Liver (tissue), 3 donors: Measurements from ENCODE around the gene MEN1.

Experiments
- EGR1 ChIP-seq, 2 donors: IDR thresholded peaks; 2 replicates each; pipeline ENCODE4 v1.6.1; 2016 to 2018; ENCODE audit warnings: antibody characterized with exemption in 2 of 2, low read depth in 2 of 2
- GABPA ChIP-seq, 2 donors: IDR thresholded peaks in 1 of 2; conservative IDR thresholded peaks in 1 of 2; 2 replicates each; pipeline ENCODE4 v1.6.1; 2016; ENCODE audit warnings: antibody characterized with exemption in 2 of 2, mild to moderate bottlenecking in 1 of 2, moderate library complexity in 1 of 2
- HNF4A ChIP-seq, 2 donors: conservative IDR thresholded peaks; 2 replicates each; pipeline ENCODE4 v1.6.1; 2016; ENCODE audit warnings: antibody characterized with exemption in 2 of 2, mild to moderate bottlenecking in 2 of 2
- JUND ChIP-seq, 2 donors: IDR thresholded peaks; 2 replicates each; pipeline ENCODE4 v1.6.1; 2016; ENCODE audit warnings: antibody characterized with exemption in 2 of 2
- RAD21 ChIP-seq, 2 donors: IDR thresholded peaks; 2 replicates each; pipeline ENCODE4 v1.6.1; 2016; ENCODE audit warnings: antibody characterized with exemption in 2 of 2, mild to moderate bottlenecking in 2 of 2
- RXRA ChIP-seq, 2 donors: IDR thresholded peaks; 2 replicates each; pipeline ENCODE4 v1.6.1; 2017 to 2018; ENCODE audit warnings: antibody characterized with exemption in 2 of 2, mild to moderate bottlenecking in 1 of 2
- TAF1 ChIP-seq: conservative IDR thresholded peaks from 2 replicates; pipeline ENCODE4 v1.6.1; 2016; ENCODE audit warnings: antibody characterized with exemption, mild to moderate bottlenecking
- YY1 ChIP-seq: IDR thresholded peaks from 2 replicates; pipeline ENCODE4 v1.6.1; 2016; ENCODE audit warnings: antibody characterized with exemption, mild to moderate bottlenecking
- TF ChIP-seq, protein P1 (sequence below): fragments of 150-350 bp; IDR thresholded peaks from 2 replicates; pipeline ENCODE4 v1.5.1; 2017; ENCODE audit warnings: improper control_type of control experiment, low read depth, low read length; ENCODE audit not compliant: missing input control
- TF ChIP-seq, protein P2 (sequence below): IDR thresholded peaks from 2 replicates; pipeline ENCODE4 v1.6.1; 2016; ENCODE audit warnings: antibody characterized with exemption
- TF ChIP-seq, protein P3 (sequence below): IDR thresholded peaks from 2 replicates; pipeline ENCODE4 v1.6.1; 2016; ENCODE audit warnings: antibody characterized with exemption, mild to moderate bottlenecking
- TF ChIP-seq, protein P4 (sequence below): IDR thresholded peaks from 2 replicates; pipeline ENCODE4 v1.6.1; 2016; ENCODE audit warnings: antibody characterized with exemption
- TF ChIP-seq, protein P5 (sequence below): IDR thresholded peaks from 2 replicates; pipeline ENCODE4 v1.6.1; 2016; ENCODE audit warnings: antibody characterized with exemption
- donor health status: healthy.
- donor health status: healthy.

DNA sequence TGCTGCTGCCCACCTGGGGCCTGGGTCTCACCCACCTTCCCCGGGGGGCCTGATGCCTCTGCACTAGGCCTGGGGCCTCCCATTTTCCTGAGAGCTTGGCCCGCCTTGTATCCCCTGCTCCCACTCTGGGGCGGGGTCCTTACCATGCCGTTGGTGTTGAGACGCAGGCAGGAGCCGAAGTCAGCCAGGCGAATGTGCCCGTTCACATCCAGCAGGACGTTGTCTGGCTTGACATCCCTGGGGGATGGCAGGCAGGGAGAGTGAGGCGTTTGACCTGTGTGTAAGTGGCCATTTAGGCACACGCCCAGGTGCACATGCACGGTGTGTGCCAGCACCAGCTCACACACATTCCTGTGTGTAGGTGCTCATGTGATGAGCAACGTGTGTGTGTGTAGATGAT is 29.0 kb upstream of the MEN1 start:
- TF ChIP-seq, protein P1, sequence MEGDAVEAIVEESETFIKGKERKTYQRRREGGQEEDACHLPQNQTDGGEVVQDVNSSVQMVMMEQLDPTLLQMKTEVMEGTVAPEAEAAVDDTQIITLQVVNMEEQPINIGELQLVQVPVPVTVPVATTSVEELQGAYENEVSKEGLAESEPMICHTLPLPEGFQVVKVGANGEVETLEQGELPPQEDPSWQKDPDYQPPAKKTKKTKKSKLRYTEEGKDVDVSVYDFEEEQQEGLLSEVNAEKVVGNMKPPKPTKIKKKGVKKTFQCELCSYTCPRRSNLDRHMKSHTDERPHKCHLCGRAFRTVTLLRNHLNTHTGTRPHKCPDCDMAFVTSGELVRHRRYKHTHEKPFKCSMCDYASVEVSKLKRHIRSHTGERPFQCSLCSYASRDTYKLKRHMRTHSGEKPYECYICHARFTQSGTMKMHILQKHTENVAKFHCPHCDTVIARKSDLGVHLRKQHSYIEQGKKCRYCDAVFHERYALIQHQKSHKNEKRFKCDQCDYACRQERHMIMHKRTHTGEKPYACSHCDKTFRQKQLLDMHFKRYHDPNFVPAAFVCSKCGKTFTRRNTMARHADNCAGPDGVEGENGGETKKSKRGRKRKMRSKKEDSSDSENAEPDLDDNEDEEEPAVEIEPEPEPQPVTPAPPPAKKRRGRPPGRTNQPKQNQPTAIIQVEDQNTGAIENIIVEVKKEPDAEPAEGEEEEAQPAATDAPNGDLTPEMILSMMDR, result no peak
- TF ChIP-seq, protein P2, sequence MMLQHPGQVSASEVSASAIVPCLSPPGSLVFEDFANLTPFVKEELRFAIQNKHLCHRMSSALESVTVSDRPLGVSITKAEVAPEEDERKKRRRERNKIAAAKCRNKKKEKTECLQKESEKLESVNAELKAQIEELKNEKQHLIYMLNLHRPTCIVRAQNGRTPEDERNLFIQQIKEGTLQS, result no peak
- TF ChIP-seq EGR1 (IDR thresholded peaks at IDR 0.05; ENCODE audit: low read depth in 2 of 2), result no peak
- no peak for TF ChIP-seq RAD21 (IDR thresholded peaks at IDR 0.05)
- TF ChIP-seq, protein P3, sequence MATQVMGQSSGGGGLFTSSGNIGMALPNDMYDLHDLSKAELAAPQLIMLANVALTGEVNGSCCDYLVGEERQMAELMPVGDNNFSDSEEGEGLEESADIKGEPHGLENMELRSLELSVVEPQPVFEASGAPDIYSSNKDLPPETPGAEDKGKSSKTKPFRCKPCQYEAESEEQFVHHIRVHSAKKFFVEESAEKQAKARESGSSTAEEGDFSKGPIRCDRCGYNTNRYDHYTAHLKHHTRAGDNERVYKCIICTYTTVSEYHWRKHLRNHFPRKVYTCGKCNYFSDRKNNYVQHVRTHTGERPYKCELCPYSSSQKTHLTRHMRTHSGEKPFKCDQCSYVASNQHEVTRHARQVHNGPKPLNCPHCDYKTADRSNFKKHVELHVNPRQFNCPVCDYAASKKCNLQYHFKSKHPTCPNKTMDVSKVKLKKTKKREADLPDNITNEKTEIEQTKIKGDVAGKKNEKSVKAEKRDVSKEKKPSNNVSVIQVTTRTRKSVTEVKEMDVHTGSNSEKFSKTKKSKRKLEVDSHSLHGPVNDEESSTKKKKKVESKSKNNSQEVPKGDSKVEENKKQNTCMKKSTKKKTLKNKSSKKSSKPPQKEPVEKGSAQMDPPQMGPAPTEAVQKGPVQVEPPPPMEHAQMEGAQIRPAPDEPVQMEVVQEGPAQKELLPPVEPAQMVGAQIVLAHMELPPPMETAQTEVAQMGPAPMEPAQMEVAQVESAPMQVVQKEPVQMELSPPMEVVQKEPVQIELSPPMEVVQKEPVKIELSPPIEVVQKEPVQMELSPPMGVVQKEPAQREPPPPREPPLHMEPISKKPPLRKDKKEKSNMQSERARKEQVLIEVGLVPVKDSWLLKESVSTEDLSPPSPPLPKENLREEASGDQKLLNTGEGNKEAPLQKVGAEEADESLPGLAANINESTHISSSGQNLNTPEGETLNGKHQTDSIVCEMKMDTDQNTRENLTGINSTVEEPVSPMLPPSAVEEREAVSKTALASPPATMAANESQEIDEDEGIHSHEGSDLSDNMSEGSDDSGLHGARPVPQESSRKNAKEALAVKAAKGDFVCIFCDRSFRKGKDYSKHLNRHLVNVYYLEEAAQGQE, result no peak
- TF ChIP-seq TAF1, result no peak
- no peak for TF ChIP-seq RXRA (IDR thresholded peaks at IDR 0.05)
- TF ChIP-seq GABPA (IDR thresholded peaks at IDR 0.05 in 1 of 2, conservative IDR thresholded peaks at IDR 0.05 in 1 of 2), result no peak
- TF ChIP-seq, protein P4, sequence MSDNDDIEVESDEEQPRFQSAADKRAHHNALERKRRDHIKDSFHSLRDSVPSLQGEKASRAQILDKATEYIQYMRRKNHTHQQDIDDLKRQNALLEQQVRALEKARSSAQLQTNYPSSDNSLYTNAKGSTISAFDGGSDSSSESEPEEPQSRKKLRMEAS, result no peak
- TF ChIP-seq, protein P5, sequence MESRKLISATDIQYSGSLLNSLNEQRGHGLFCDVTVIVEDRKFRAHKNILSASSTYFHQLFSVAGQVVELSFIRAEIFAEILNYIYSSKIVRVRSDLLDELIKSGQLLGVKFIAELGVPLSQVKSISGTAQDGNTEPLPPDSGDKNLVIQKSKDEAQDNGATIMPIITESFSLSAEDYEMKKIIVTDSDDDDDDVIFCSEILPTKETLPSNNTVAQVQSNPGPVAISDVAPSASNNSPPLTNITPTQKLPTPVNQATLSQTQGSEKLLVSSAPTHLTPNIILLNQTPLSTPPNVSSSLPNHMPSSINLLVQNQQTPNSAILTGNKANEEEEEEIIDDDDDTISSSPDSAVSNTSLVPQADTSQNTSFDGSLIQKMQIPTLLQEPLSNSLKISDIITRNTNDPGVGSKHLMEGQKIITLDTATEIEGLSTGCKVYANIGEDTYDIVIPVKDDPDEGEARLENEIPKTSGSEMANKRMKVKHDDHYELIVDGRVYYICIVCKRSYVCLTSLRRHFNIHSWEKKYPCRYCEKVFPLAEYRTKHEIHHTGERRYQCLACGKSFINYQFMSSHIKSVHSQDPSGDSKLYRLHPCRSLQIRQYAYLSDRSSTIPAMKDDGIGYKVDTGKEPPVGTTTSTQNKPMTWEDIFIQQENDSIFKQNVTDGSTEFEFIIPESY, result no peak
- no peak for TF ChIP-seq YY1
- no peak for TF ChIP-seq JUND (IDR thresholded peaks at IDR 0.05)
- TF ChIP-seq HNF4A (conservative IDR thresholded peaks at IDR 0.05), result no peak
